ENCODE results near the gene CIC. TPM values are rescaled to one million over a fixed set of nuclear protein-coding genes. Genes with fewer than 3 reads are reported as not detected.
A peak's percentile ranks its signal among the peaks of the same experiment; 100 is the strongest.

The CIC gene
- total RNA-seq, 6 experiments from 2014 or later = 67.6 to 75.4 (median 73.7) TPM

DNA sequence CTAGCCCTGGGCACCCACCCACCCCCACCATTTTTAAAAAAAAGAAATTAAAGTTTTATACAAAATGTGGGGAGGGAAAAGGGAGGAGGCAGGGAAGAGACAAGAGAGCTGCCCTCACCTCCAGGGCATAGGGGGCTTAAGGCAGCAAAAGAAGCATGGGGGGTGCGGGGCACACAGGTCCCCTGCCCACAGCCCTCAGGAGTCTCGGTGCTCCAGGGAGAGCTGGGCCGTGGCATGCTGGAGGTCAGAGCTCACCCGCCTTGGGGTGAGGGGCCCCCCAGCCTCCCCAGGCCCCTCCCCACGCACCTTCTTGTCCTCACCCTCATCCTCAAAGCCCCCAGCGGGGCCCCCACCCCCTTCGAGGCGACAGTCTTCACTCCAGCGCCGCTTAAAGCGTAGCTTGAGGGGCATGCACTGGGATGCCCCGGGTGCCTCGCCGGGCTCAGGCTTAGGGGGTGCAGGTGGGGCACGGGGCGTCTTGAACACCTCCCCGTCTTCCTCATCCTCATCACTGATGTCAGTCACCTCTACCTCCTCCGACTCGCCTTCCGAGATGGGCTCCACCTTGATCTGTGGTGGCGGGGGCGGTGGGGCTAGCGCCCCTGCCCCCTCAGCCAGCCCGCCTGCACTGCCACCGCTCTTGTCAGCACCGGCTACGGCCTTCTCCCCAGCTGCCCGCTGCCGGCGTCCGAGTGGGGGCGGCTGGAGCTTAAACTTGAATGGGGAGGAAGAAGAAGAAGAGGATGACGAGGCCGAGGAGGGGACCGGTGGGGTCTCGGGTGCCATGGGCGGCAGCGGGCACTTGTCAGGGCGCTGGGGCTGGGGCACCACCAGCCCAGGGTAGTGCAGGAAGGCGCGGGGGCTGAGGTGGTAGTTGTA, 20.5 kb upstream of the CIC start:
- DNase-seq = no peak
- H3K36me3 Mint-ChIP-seq (ENCODE audit: low read depth) = peaks cover 9% of the 10 kb centered on the region
- H3K4me1 Mint-ChIP-seq (ENCODE audit: low read depth) = peaks cover 59% of the 10 kb centered on the region
- H3K9me3 Mint-ChIP-seq = no peaks in the 10 kb centered on the region; the same call in 1 of the 2 replicates
- peaks cover 9% of the 10 kb centered on the region for H3K27me3 Mint-ChIP-seq (ENCODE audit: insufficient read depth)
- no peak overlapping the region for H3K4me3 Mint-ChIP-seq
- 0 out of 2 replicates have a peak overlapping the region, but pooled peaks have one; percentile 11 for H3K27ac Mint-ChIP-seq
- TF ChIP-seq, protein P1, sequence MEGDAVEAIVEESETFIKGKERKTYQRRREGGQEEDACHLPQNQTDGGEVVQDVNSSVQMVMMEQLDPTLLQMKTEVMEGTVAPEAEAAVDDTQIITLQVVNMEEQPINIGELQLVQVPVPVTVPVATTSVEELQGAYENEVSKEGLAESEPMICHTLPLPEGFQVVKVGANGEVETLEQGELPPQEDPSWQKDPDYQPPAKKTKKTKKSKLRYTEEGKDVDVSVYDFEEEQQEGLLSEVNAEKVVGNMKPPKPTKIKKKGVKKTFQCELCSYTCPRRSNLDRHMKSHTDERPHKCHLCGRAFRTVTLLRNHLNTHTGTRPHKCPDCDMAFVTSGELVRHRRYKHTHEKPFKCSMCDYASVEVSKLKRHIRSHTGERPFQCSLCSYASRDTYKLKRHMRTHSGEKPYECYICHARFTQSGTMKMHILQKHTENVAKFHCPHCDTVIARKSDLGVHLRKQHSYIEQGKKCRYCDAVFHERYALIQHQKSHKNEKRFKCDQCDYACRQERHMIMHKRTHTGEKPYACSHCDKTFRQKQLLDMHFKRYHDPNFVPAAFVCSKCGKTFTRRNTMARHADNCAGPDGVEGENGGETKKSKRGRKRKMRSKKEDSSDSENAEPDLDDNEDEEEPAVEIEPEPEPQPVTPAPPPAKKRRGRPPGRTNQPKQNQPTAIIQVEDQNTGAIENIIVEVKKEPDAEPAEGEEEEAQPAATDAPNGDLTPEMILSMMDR (IDR thresholded peaks at IDR 0.05) = no peak

DNA sequence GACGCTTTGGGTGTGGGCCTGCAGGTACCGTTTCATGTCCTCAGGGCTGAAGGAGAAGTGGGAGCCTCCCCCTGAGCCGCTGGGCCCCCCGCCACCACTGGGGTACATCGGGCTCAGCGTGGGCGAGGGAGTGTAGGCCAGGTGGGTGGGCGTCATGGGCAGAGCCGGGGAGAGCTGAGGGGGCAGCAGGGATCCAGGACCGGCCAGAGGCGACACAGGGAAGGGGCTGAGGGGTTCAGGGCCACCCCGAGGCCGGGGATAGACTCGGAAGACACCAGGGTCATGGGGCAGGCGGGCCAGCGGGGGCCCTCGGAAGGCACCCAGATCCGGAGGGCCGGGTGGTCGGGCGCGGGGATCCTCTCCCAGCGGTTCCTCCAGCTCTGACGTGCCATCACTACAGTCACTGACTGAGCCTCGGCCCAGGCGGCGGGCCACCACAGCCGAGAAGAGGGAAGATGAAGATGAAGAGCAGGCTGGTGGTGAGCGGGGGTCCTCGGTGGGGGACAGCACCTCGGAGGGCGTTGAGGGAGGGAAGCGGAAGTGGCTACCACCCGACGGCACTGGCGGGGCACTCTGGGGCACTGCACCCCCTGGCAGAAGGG, 19.8 kb upstream of the CIC start:
- Mint-ChIP-seq H3K4me3 (no peak overlapping the region), H3K27ac (peak overlapping the region; percentile 73; the same call in 1 of the 2 replicates), H3K27me3 (ENCODE audit: insufficient read depth) (peaks cover 9% of the 10 kb centered on the region), H3K4me1 (ENCODE audit: low read depth) (peaks cover 56% of the 10 kb centered on the region), H3K9me3 (no peaks in the 10 kb centered on the region; the same call in 1 of the 2 replicates), H3K36me3 (ENCODE audit: low read depth) (peaks cover 9% of the 10 kb centered on the region)
- TF ChIP-seq, protein P1 (IDR thresholded peaks at IDR 0.05) = no peak
- DNase-seq = no peak

DNA sequence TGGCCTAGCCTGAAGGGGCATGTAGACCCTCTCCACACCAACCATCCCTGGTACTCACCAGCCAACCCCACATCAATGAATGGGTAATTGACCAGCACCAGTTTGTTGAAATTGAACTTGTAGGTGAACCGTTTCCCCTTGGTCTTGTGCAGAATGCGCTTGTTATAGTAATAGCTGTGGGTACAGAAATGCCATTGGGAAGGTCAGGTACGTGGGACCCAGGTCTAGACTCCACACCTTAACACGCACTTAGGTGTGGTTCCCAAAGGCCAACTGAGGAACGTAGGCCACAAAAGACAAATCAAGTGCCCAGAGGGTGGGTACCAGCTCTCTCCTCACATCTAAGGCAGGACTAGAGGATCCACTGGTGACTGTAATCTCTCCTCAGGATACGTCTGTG, 19.3 kb upstream of the CIC start:
- no peaks in the 10 kb centered on the region; the same call in 1 of the 2 replicates for H3K9me3 Mint-ChIP-seq
- TF ChIP-seq, protein P1 (IDR thresholded peaks at IDR 0.05) = no peak
- H3K4me1 Mint-ChIP-seq (ENCODE audit: low read depth) = peaks cover 51% of the 10 kb centered on the region
- peaks cover 9% of the 10 kb centered on the region for H3K36me3 Mint-ChIP-seq (ENCODE audit: low read depth)
- H3K27ac Mint-ChIP-seq = peak overlapping the region; percentile 73
- DNase-seq = no peak
- H3K27me3 Mint-ChIP-seq (ENCODE audit: insufficient read depth) = peaks cover 8% of the 10 kb centered on the region
- no peak overlapping the region for H3K4me3 Mint-ChIP-seq

DNA sequence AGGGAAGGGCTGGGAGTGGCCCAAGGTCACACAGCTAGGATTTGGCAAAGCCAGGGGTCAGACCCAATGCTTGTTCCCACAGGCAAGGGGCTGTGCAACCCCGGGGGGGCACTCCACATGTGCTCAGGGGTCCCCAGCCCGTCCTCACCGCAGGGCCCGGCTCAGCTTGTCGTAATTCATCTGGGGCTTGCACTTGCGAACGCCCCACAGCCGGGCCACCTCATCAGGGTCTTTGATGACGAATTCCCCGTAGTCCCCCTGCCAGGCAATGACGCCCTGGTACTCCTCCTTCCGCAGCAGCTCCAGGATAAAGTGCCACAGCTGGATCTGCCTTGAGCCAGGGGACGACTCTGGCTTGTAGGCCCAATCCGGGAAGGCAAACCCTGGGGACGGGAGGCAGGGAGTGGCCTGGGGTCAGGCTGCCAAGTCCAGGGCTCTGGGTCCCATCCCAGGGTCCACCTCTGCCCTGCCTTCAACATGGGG, 18.8 kb upstream of the CIC start:
- peak overlapping the region; percentile 70 for H3K27ac Mint-ChIP-seq
- peaks cover 6% of the 10 kb centered on the region for H3K27me3 Mint-ChIP-seq (ENCODE audit: insufficient read depth)
- no peak for DNase-seq
- H3K36me3 Mint-ChIP-seq (ENCODE audit: low read depth) = peaks cover 9% of the 10 kb centered on the region
- peaks cover 46% of the 10 kb centered on the region for H3K4me1 Mint-ChIP-seq (ENCODE audit: low read depth)
- no peaks in the 10 kb centered on the region; the same call in 1 of the 2 replicates for H3K9me3 Mint-ChIP-seq
- TF ChIP-seq, protein P1 (IDR thresholded peaks at IDR 0.05) = no peak
- H3K4me3 Mint-ChIP-seq = no peak overlapping the region

DNA sequence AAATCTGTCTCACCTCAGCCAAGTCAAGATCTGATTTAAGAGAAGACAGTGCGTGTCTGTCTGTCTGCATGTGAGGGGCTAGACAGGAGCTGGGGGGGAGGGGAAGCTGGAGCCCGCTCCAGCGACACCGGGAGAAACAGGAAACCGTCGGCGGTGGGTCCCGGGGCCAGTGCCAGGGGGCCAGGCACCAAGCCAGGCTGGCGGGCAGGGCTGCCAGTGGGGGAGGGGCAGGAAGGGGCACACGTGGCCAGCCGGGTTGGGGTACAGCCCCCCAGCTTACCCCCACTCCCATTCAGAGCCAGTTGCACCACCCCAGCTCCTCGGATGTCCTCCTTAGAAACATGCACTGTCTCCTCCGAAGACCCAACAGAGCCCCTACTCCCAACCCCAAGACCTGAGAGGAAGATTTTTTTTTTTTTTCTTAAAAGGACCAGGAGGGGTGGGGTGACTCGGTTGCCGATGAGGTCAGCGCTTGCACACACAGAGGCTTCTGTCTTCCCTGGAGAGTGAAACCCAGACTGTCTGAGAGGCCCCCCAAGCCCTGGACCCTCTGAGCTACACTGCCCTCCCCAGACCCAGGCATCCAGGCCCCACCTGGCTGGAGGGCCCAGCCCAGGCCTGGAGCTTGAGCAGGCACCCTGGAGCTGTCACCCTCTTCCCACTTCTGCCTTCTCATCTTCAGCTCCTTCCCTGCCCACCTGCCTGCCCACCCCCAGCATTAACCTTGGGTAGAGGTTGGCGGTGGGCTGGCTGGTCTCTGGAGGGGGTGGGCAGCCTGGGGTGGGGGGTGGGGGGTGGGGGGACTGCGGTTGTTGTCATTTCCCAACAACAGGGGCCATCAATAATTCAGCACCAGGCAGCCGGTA, 18.2 kb upstream of the CIC start:
- Mint-ChIP-seq H3K36me3 (ENCODE audit: low read depth) (peaks cover 9% of the 10 kb centered on the region), H3K27me3 (ENCODE audit: insufficient read depth) (peaks cover 3% of the 10 kb centered on the region; the same call in 1 of the 2 replicates), H3K4me3 (peak overlapping the region; percentile 75), H3K9me3 (no peaks in the 10 kb centered on the region; the same call in 1 of the 2 replicates), H3K27ac (peak overlapping the region; percentile 99), H3K4me1 (ENCODE audit: low read depth) (peaks cover 43% of the 10 kb centered on the region)
- no peak for DNase-seq
- TF ChIP-seq, protein P1 (IDR thresholded peaks at IDR 0.05) = no peak
